ENCODE measurements around the gene GFM2. TPM values are rescaled to one million over a fixed set of nuclear protein-coding genes. Genes with fewer than 3 reads are reported as not detected.

Gene GFM2
- total and polyA plus RNA-seq, 2 of the 13 experiments (the other 11 are each of a cell fraction or from before 2014, with no cell fraction given) = 22.0 to 41.6 TPM

DNA sequence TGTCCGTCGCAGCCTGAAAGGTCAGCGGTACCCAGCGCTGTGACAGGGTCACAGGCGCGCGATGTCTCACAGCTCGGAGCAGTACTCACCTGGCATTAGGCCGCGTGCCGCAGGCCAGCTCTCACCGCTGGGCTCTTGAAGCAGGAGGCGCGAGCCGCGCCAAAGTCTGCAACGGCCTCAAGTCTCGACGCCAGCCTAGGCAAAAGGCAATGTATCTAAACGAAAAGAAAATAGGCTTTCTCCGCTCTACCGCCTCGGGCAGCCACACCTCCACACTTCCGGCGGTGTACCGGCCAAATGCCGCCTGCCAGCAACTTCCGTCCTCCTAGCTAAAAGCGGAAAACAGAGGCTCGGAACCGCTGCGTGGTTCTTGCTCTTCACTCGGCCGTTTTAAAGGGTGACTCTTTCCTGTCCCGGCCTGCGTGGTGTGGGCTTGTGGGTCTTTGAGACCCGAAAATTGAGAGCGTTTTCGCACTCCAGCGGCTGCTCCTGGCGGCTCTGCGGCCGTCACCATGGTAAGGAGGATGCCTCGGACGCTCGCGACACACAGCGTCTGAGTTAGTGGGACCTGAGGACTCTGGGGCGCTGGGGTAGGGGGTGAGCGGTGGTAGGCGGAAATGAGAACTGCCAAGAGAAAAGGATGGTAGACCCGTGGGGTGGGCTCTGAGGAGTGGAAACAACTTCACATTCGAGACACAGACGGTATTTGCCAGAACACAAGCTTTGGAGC lies at the start of gene GFM2, which contains the start of gene NSA2 (continued):
- TF ChIP-seq, protein P1, sequence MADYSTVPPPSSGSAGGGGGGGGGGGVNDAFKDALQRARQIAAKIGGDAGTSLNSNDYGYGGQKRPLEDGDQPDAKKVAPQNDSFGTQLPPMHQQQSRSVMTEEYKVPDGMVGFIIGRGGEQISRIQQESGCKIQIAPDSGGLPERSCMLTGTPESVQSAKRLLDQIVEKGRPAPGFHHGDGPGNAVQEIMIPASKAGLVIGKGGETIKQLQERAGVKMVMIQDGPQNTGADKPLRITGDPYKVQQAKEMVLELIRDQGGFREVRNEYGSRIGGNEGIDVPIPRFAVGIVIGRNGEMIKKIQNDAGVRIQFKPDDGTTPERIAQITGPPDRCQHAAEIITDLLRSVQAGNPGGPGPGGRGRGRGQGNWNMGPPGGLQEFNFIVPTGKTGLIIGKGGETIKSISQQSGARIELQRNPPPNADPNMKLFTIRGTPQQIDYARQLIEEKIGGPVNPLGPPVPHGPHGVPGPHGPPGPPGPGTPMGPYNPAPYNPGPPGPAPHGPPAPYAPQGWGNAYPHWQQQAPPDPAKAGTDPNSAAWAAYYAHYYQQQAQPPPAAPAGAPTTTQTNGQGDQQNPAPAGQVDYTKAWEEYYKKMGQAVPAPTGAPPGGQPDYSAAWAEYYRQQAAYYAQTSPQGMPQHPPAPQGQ (CRISPR knock-in tag; IDR thresholded peaks at IDR 0.05; ENCODE audit: borderline replicate concordance) = no peak
- TF ChIP-seq ZFP1 (CRISPR knock-in tag; IDR thresholded peaks at IDR 0.05) (peak; percentile 81; the same call in 1 of the 2 replicates), SIN3B (IDR thresholded peaks at IDR 0.05; ENCODE audit: low read length) (peak; percentile 94), ZNF766 (CRISPR knock-in tag; IDR thresholded peaks at IDR 0.05; ENCODE audit: borderline replicate concordance) (no peak), JDP2 (CRISPR knock-in tag; IDR thresholded peaks at IDR 0.05; ENCODE audit: borderline replicate concordance) (no peak), ZFP37 (CRISPR knock-in tag; IDR thresholded peaks at IDR 0.05; ENCODE audit: borderline replicate concordance) (peak; percentile 79; the same call in 1 of the 2 replicates), MYNN (CRISPR knock-in tag; IDR thresholded peaks at IDR 0.05; ENCODE audit: low read depth) (no peak), KAT7 (CRISPR knock-in tag; IDR thresholded peaks at IDR 0.05; ENCODE audit: borderline replicate concordance) (peak; percentile 97), SRSF9 (IDR thresholded peaks at IDR 0.05; ENCODE audit: borderline replicate concordance, insufficient read depth, low read depth, low read length, poor library complexity, severe bottlenecking) (no peak), ZNF296 (CRISPR knock-in tag; conservative IDR thresholded peaks at IDR 0.05) (no peak), TBX2 (CRISPR knock-in tag; IDR thresholded peaks at IDR 0.05; ENCODE audit: borderline replicate concordance) (peak; percentile 58), RBM22 (optimal IDR thresholded peaks at IDR 0.05; ENCODE audit: low read length) (no peak), ZBTB8A (CRISPR knock-in tag; IDR thresholded peaks at IDR 0.05; ENCODE audit: borderline replicate concordance, low read depth) (no peak), ZNF274 (CRISPR knock-in tag; IDR thresholded peaks at IDR 0.05) (peak; percentile 88), GLI4 (CRISPR knock-in tag; IDR thresholded peaks at IDR 0.05; ENCODE audit: borderline replicate concordance) (peak; percentile 31; the same call in 1 of the 2 replicates), ZSCAN31 (CRISPR knock-in tag; IDR thresholded peaks at IDR 0.05; ENCODE audit: low read depth) (no peak; the same call in 1 of the 2 replicates), ONECUT2 (CRISPR knock-in tag; IDR thresholded peaks at IDR 0.05) (no peak), CBX5 (CRISPR knock-in tag; IDR thresholded peaks at IDR 0.05; ENCODE audit: borderline replicate concordance) (peak; percentile 98; the same call in 1 of the 2 replicates), RORA (CRISPR knock-in tag; IDR thresholded peaks at IDR 0.05) (no peak), NFIC (IDR thresholded peaks at IDR 0.05; ENCODE audit: low read length) (0 out of 2 replicates have a peak, but pooled peaks have one; percentile 47), BRCA1 (CRISPR knock-in tag; IDR thresholded peaks at IDR 0.05) (peak; percentile 87), SP5 (CRISPR knock-in tag; IDR thresholded peaks at IDR 0.05; ENCODE audit: borderline replicate concordance, low read depth) (no peak)
- TF ChIP-seq, protein P2, sequence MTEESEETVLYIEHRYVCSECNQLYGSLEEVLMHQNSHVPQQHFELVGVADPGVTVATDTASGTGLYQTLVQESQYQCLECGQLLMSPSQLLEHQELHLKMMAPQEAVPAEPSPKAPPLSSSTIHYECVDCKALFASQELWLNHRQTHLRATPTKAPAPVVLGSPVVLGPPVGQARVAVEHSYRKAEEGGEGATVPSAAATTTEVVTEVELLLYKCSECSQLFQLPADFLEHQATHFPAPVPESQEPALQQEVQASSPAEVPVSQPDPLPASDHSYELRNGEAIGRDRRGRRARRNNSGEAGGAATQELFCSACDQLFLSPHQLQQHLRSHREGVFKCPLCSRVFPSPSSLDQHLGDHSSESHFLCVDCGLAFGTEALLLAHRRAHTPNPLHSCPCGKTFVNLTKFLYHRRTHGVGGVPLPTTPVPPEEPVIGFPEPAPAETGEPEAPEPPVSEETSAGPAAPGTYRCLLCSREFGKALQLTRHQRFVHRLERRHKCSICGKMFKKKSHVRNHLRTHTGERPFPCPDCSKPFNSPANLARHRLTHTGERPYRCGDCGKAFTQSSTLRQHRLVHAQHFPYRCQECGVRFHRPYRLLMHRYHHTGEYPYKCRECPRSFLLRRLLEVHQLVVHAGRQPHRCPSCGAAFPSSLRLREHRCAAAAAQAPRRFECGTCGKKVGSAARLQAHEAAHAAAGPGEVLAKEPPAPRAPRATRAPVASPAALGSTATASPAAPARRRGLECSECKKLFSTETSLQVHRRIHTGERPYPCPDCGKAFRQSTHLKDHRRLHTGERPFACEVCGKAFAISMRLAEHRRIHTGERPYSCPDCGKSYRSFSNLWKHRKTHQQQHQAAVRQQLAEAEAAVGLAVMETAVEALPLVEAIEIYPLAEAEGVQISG (CRISPR knock-in tag; IDR thresholded peaks at IDR 0.05) = peak; percentile 95
- TF ChIP-seq, protein P3, sequence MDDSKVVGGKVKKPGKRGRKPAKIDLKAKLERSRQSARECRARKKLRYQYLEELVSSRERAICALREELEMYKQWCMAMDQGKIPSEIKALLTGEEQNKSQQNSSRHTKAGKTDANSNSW (CRISPR knock-in tag; IDR thresholded peaks at IDR 0.05; ENCODE audit: borderline replicate concordance) = 0 out of 2 replicates have a peak, but pooled peaks have one; percentile 71
